HG03108 (cell line): Measurements from ENCODE around the gene UBQLN2.
"Not testable (repeated sequence)": the region's sequence is repeated elsewhere in the genome, so short reads cannot be mapped to it uniquely, and the experiment has no call there.

Experiments used
- ATAC-seq: cut with Tn5 transposase; IDR thresholded peaks from one replicate; pipeline ENCODE4 v1.9.1; 2021; ENCODE audit warnings: moderate library complexity; ENCODE audit not compliant: unreplicated experiment

UBQLN2 gene

GRCh38 chrX:56563231-56564161 is at the start of gene UBQLN2:
UBQLN2 (plus strand) TSS chrX:56563627; CDS start chrX:56563874, 247 bp downstream.
- ATAC-seq: peak; percentile 62

- ATAC-seq: no peak
Observed at GRCh38 chrX:56519642-56520041, 43.8 kb upstream of the UBQLN2 start.

DNA sequence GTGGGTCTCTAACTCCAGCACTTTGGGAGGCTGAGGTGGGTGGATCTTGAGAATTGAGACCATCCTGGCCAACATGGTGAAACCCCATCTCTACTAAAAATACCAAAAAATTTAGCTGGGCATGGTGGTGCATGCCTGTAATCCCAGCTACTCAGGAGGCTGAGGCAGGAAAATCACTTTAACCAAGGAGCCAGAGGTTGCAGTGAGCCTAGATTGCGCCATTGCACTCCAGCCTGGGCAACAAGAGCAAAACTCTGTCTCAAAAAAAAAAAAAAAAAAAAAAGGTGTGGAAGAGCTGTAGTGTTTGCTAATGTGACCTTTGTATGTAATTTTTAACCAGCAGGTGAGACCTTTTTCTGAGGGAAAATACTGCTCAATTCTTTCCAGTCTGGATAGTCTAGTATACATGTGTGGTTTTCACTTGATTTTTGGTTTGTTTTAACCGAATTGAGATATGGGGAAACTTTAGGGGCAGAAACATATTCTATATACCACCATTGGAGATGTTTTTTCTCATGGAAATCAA is 33.9 kb upstream of the UBQLN2 start:
- ATAC-seq: not testable (repeated sequence)

DNA sequence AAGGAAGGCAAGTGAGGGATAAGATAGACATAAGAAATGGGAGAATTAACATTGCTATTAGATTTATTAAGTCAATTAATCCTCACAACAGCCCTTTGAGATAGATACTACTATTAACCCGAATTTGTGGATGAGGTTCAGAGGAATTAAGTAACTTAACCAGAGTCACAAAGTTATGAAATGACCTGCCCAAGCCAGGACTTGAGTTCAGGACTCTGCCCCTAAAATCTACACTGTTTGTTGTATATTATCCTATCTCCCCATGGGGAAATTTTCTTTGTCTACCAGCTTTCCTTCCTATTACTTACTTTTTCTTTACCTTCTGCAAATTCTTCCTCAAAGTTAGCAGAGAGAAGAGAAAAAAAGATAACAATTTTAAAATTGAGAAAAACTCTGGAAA is 33.4 kb upstream of the UBQLN2 start:
- no peak for ATAC-seq

DNA sequence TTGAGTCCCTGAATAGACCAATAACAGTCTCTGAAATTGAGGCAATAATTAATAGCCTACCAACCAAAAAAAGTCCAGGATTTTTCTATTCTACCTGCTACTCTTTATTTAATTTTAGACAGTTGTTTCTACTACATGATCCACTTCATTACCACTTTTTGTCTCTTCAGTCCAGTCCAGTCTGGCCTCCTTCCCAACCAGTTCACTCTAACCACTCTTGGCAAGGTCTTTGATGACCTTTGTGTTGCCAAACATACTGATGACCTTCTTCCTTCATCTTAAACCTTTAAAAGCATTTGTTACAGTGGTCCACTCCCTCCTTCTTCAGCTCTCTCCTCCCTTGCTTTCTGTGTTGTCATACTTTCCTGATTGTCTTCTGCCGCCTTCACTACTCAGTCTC is 12.8 kb upstream of the UBQLN2 start:
- no peak for ATAC-seq

- no peak for ATAC-seq
Observed at GRCh38 chrX:56554870-56555269, 8.6 kb upstream of the UBQLN2 start.

- no peak for ATAC-seq
Observed at GRCh38 chrX:56557376-56557929, 6.0 kb upstream of the UBQLN2 start.

GRCh38 chrX:56564164-56564885 is 898 bp downstream of the UBQLN2 start:
- ATAC-seq: no peak

DNA sequence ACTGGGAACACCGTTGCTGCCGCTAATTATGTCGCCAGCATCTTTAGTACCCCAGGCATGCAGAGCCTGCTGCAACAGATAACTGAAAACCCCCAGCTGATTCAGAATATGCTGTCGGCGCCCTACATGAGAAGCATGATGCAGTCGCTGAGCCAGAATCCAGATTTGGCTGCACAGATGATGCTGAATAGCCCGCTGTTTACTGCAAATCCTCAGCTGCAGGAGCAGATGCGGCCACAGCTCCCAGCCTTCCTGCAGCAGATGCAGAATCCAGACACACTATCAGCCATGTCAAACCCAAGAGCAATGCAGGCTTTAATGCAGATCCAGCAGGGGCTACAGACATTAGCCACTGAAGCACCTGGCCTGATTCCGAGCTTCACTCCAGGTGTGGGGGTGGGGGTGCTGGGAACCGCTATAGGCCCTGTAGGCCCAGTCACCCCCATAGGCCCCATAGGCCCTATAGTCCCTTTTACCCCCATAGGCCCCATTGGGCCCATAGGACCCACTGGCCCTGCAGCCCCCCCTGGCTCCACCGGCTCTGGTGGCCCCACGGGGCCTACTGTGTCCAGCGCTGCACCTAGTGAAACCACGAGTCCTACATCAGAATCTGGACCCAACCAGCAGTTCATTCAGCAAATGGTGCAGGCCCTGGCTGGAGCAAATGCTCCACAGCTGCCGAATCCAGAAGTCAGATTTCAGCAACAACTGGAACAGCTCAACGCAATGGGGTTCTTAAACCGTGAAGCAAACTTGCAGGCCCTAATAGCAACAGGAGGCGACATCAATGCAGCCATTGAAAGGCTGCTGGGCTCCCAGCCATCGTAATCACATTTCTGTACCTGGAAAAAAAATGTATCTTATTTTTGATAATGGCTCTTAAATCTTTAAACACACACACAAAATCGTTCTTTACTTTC is 1.8 kb downstream of the UBQLN2 start:
- ATAC-seq: no peak

DNA sequence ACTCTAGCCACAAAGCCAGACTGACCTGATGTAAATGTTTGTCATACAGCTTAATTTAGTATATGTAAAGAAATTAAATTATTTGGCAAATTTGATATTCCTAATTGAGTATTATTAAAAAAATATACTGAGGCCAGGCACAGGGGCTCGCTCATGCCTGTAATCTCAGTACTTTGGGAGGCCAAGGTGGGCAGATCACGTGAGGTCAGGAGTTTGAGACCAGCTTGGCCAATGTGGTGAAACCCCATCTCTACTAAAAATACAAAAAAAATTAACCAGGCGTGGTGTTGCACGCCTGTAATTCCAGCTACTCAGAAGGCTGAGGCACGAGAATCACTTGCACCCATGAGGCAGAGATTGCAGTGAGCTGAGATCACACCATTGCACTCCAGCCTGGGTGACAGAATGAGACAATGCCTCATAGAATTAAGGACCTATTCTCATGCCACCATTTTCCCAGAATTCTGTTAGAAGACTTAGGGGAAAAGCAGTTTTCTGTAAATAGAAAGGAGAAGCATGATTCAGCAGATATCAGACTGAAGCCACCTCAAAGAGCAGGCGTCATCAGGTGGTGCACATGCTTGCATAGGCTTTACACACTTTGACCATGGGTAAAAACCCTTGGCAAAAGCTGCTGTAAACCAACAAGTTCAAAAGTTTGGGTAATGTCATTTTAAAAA is 6.1 kb downstream of the UBQLN2 start:
- no peak for ATAC-seq

DNA sequence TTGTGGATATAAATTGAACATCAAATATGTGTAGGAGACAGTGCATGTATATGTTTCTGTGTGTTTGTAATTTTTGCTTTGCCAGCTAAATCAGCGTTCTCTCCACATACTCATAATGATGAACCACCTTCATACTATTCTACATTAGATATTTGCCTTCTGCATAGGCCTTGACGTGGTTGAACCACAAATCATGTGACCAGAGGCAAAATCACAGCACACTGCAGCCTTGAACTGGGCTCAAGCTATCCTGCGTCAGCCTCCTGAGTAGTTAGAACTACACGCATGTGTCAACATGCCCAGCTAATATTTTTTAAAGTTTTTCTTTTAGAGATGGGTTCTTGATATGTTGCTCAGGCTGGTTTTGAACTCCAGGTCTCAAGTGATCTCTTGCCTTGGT is 9.5 kb downstream of the UBQLN2 start:
- no peak for ATAC-seq

DNA sequence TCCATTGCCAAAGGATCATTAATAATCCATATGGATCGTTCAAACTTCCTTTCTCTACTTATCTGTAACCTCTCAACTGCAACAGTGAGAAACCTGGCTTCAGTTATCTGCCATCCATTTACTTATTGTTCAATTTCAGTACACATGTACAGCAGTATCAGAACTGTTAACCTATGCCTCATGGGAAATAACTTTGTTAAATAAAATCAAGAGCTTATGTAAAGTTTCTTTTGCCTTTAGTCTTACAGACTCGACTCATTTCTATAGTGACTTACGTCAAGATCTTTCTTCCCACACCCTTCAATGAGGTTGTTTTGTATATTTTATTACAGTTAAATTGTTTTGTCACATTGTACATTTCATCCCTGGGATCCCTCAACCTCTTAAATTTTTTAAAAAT is 11.4 kb downstream of the UBQLN2 start:
- no peak for ATAC-seq

GRCh38 chrX:56576721-56577120 is 13.3 kb downstream of the UBQLN2 start:
- ATAC-seq: no peak

GRCh38 chrX:56588397-56589188 is 25.2 kb downstream of the UBQLN2 start:
- ATAC-seq: no peak

DNA sequence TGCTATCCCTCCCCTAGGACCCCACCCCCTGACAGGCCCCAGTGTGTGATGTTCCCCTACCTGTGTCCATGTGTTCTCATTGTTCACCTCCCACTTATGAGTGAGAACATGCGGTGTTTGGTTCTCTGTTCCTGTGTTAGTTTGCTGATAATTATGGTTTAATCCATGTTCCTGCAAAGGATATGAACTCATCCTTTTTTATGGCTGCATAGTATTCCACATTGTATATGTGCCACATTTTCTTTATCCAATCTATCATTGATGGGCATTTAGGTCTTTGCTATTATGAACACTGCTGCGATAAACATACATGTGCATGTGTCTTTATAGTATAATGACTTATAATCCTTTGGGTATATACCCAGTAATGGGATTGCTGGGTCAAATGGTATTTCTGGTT is 28.4 kb downstream of the UBQLN2 start:
- not testable (repeated sequence) for ATAC-seq

GRCh38 chrX:56600141-56600540 is 36.7 kb downstream of the UBQLN2 start:
- ATAC-seq: no peak

DNA sequence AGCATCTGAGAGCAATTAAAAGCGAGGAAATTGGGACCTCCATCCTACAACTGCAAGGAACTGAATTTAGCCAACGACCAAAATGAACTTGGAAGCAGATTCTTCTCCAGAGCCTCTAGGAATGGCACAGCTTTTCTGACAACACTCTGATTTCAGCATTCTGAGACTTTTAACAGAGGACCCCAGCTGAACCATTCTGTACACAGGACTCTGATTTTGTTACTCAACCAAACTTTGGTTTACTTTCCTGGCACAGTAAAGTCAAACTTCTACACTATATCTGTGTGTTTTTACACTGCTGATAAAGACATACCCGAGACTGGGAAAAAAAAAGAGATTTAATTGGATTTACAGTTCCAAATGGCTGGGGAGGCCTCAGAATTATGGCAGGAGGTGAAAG is 37.6 kb downstream of the UBQLN2 start:
- no peak for ATAC-seq

- no peak for ATAC-seq
Observed at GRCh38 chrX:56615282-56615681, 51.9 kb downstream of the UBQLN2 start.
